ENCODE results near the gene ZNF629. TPM values are rescaled to one million over a fixed set of nuclear protein-coding genes. Genes with fewer than 3 reads are reported as not detected.
"Not testable (repeated sequence)": the region's sequence is repeated elsewhere in the genome, so short reads cannot be mapped to it uniquely, and the experiment has no call there.

Gene ZNF629
- polyA plus RNA-seq, 3 donors: 0.27 to 2.0 (median 0.73) TPM

DNA sequence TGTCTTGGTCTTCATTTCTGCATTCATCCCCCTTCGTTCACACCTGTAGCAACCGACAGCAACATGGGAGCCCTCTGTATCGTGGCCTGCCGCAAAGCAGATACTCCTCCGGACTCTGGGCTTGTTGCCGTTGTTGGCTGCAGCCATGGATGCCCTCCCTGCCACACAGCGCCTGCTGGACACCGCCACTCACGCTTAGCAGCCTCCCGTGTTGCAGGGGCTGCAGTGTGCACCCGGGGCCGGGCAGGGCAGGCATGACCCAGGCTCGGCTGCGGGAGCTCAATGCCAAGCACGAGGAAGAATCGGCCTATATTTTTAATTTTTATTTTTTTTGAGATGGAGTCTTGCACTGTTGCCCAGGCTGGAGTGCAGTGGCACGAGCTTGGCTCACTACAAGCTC, 34.9 kb upstream of the ZNF629 start:
- intact Hi-C loops (cut with micrococcal nuclease): no loop called here
- TF ChIP-seq, protein P1, sequence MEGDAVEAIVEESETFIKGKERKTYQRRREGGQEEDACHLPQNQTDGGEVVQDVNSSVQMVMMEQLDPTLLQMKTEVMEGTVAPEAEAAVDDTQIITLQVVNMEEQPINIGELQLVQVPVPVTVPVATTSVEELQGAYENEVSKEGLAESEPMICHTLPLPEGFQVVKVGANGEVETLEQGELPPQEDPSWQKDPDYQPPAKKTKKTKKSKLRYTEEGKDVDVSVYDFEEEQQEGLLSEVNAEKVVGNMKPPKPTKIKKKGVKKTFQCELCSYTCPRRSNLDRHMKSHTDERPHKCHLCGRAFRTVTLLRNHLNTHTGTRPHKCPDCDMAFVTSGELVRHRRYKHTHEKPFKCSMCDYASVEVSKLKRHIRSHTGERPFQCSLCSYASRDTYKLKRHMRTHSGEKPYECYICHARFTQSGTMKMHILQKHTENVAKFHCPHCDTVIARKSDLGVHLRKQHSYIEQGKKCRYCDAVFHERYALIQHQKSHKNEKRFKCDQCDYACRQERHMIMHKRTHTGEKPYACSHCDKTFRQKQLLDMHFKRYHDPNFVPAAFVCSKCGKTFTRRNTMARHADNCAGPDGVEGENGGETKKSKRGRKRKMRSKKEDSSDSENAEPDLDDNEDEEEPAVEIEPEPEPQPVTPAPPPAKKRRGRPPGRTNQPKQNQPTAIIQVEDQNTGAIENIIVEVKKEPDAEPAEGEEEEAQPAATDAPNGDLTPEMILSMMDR (IDR thresholded peaks at IDR 0.05): no peak
- H3K36me3 ChIP-seq (replicated peaks in 1 of 2; ENCODE audit: control insufficient read depth in 1 of 2, insufficient read depth in 2 of 2, low read length in 2 of 2): no peaks in the 10 kb centered on the region
- H3K4me2 ChIP-seq (replicated peaks; ENCODE audit: extremely low read depth, low read length, poor library complexity, severe bottlenecking): no peak overlapping the region
- Mint-ChIP-seq H3K27ac (no peak overlapping the region), H3K36me3 (no peaks in the 10 kb centered on the region), H3K4me3 (no peak overlapping the region), H3K9me3 (peaks cover 0 to 9% (median 4%) of the 10 kb centered on the region in 7 donors), H3K27me3 (ENCODE audit: low read depth in 3 of 3) (peaks cover 1 to 5% (median 4%) of the 10 kb centered on the region in 3 donors), H3K4me1 (peaks cover 2% of the 10 kb centered on the region)
- peaks cover 0 to 4% of the 10 kb centered on the region in 2 donors for H3K9me3 ChIP-seq (replicated peaks in 1 of 2; ENCODE audit: control insufficient read depth in 1 of 2, insufficient read depth in 1 of 2, low read length in 2 of 2)
- H3K4me3 ChIP-seq (replicated peaks in 1 of 3; ENCODE audit: low read depth in 2 of 3, low read length in 3 of 3): no peak overlapping the region
- no peaks in the 10 kb centered on the region for H3K79me2 ChIP-seq (ENCODE audit: insufficient read depth, low read length)
- H4K20me1 ChIP-seq (ENCODE audit: insufficient read depth, low read length): no peaks in the 10 kb centered on the region
- no peak overlapping the region for H3K9ac ChIP-seq (ENCODE audit: insufficient read depth, low read length, poor library complexity, severe bottlenecking)
- DNase-seq: no peak
- H2AFZ ChIP-seq (ENCODE audit: insufficient read depth, low read depth, low read length, poor library complexity, severe bottlenecking): no peak overlapping the region
- H3K4me1 ChIP-seq (ENCODE audit: control insufficient read depth in 1 of 2, insufficient read depth in 2 of 2, low read length in 2 of 2): no peaks in the 10 kb centered on the region
- 90% methylated on average over 13 of the region's 17 CpGs for WGBS (ENCODE audit: insufficient coverage)
- no peaks in the 10 kb centered on the region for H3K27me3 ChIP-seq (ENCODE audit: control insufficient read depth in 2 of 2, insufficient read depth in 2 of 2, low read length in 2 of 2)
- H3K27ac ChIP-seq (ENCODE audit: low read depth in 1 of 2, low read length in 2 of 2): no peak overlapping the region

DNA sequence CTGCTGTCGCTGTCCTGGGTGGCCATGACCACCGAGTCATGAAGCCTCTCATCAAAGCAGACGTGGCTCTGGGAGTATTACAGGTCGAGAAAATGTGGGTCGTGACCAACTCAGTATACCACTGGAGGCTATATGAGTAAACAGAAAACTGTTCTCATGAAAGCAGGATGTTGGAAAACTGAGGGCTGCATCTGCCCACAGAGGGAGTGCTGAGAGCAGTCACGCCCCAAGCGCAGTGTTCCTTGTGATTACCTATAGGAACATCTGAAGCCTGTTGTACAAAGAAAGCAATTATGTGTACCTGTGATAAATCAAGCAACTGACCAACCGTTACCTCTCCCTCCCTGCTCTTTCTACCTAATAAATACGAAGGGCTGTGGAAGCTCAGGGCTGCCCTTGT, 34.4 kb upstream of the ZNF629 start:
- H3K27ac Mint-ChIP-seq; intact Hi-C loops (cut with micrococcal nuclease); H3K27me3 Mint-ChIP-seq (ENCODE audit: low read depth in 3 of 3); H3K4me2 ChIP-seq (replicated peaks; ENCODE audit: extremely low read depth, low read length, poor library complexity, severe bottlenecking); H3K9me3 ChIP-seq (replicated peaks in 1 of 2; ENCODE audit: control insufficient read depth in 1 of 2, insufficient read depth in 1 of 2, low read length in 2 of 2); H4K20me1 ChIP-seq (ENCODE audit: insufficient read depth, low read length); DNase-seq; H3K9ac ChIP-seq (ENCODE audit: insufficient read depth, low read length, poor library complexity, severe bottlenecking); H3K27me3 ChIP-seq (ENCODE audit: control insufficient read depth in 2 of 2, insufficient read depth in 2 of 2, low read length in 2 of 2); H3K36me3 ChIP-seq (replicated peaks in 1 of 2; ENCODE audit: control insufficient read depth in 1 of 2, insufficient read depth in 2 of 2, low read length in 2 of 2); H2AFZ ChIP-seq (ENCODE audit: insufficient read depth, low read depth, low read length, poor library complexity, severe bottlenecking); H3K4me3 ChIP-seq (replicated peaks in 1 of 3; ENCODE audit: low read depth in 2 of 3, low read length in 3 of 3); H3K79me2 ChIP-seq (ENCODE audit: insufficient read depth, low read length); H3K4me3 Mint-ChIP-seq; H3K27ac ChIP-seq (ENCODE audit: low read depth in 1 of 2, low read length in 2 of 2); H3K4me1 Mint-ChIP-seq; H3K9me3 Mint-ChIP-seq; H3K36me3 Mint-ChIP-seq; H3K4me1 ChIP-seq (ENCODE audit: control insufficient read depth in 1 of 2, insufficient read depth in 2 of 2, low read length in 2 of 2): not testable (repeated sequence)
- WGBS (ENCODE audit: insufficient coverage): 96% methylated on average over 7 of the region's 9 CpGs
